Measurements from ENCODE around the gene CFAP99. TPM values are rescaled to one million over a fixed set of nuclear protein-coding genes. Genes with fewer than 3 reads are reported as not detected.
A peak's percentile ranks its signal among the peaks of the same experiment; 100 is the strongest.

Gene CFAP99
- 1 to 10 TPM in 1 of 2 donors, under 1 TPM in 1; 0.20 to 6.4 TPM for total RNA-seq
- polyA plus RNA-seq (ENCODE audit: insufficient read length in 2 of 2), result 1 to 10 TPM; 5.9 TPM
- long read RNA-seq, donor 1, result 0 reads
- long read RNA-seq, donor 2, result 0 reads
- long read RNA-seq, donor 3, result 0 reads
- long read RNA-seq, donor 4, result 0 reads

DNA sequence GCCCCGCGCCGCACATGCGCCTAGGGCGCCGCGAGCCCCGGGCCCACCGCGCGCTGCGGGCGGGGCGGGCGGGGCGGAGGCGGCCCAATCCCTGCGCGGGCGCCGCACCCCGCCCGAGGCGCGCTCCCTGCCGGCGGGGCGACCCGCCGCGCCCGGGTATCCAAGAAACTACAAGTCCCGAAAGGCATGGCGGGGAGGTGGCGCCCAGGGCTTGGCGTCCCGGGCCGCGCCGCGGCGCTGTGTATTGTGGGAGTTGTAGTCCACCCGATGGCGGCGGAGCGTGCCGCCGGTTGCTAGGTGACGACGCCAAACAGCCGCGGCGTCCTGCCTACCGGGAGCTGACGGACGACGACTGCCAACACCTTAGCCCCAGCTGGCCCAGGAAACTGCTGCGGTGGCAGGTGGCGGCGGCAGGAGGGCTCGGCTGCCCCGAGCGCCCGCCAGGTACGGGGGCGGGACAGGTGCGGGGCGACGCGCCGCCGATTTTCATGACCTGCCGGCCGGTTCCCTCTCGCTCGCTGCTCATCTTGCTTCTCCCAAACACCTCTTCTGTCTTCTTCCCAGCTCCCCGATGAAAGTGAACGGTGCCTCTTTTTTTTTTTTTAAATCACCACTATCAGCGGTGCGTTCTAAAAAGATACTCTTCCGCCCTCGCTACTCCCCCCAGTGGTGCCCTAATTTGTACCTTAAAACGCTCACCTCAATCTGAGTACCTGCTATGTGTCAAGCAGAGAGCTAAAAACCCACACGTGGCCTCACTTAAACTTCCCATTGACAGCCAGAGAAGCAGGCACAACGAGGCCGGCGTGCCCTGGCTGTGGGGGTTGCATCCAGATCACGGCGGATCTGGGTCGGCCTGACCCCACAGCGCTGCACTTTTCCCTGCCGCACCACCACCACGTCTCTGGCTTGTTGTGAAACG, at the start of gene CFAP99:
Gene CFAP99, plus strand, starts transcription at position 306 of the 922 bp plus-strand sequence.
- Histone ChIP-seq H3K4me3 (ENCODE audit: low read depth, low read length) (peak within 1 kb of the TSS; percentile 59), H3K9me3 (ENCODE audit: control insufficient read depth, insufficient read depth, low read length) (no peaks in the 10 kb centered on the region), H3K27ac (ENCODE audit: low read depth, low read length) (no peak within 1 kb of the TSS), H3K27me3 (ENCODE audit: control insufficient read depth, insufficient read depth, low read length) (peaks cover 62% of the 10 kb centered on the region), H3K36me3 (ENCODE audit: control insufficient read depth, insufficient read depth, low read length) (no peaks in the 10 kb centered on the region), H3K4me1 (ENCODE audit: control insufficient read depth, insufficient read depth, low read length) (peaks cover 42% of the 10 kb centered on the region)
- peak; percentile 70 to 98 (median 86) for DNase-seq (ENCODE audit: low read depth in 4 of 6, low spot score in 6 of 6)
- WGBS (ENCODE audit: insufficient coverage), result under 1% methylated on average over 88 of the region's 94 CpGs

DNA sequence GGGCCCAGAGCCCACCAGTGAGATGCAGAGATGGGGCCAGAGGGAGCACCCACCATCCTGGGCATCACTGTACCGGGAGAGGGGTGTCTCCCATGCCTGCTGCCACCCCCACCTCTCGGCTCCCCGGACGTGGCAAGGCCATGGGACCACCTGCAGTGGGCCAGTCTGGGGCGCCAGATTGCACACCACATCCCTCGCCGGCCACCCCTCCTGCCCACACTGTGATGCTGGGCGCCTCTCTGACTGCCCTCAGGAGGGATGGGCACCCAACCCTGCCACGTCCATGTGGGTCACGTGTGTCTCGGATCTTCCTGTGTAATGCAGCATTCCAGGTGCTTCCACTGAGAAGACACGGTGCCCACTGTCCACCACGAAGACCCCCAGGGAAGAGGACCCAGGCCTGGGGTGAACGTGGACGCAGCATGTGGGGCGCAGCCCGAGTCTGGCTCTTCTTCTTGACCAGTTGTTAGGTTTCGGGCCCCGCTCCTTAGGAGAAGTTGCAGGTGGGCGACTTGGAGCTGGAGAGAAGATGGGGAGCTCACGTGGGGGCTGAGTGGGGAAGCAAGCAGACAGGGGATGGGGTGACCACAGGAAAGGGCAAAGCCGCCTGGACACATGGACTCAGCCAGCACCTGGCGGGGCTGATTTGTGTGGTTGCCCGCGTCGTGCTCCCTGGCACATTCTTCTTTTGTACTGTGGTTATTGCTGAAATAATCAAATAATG, 48.0 kb upstream of the CFAP99 start:
- Histone ChIP-seq H3K9me3 (ENCODE audit: control insufficient read depth, insufficient read depth, low read length) (peaks cover 3% of the 10 kb centered on the region), H3K4me1 (ENCODE audit: control insufficient read depth, insufficient read depth, low read length) (peaks cover 21% of the 10 kb centered on the region), H3K27me3 (ENCODE audit: control insufficient read depth, insufficient read depth, low read length) (no peaks in the 10 kb centered on the region), H3K27ac (ENCODE audit: low read depth, low read length) (no peak overlapping the region), H3K4me3 (ENCODE audit: low read depth, low read length) (no peak overlapping the region), H3K36me3 (ENCODE audit: control insufficient read depth, insufficient read depth, low read length) (peaks cover 14% of the 10 kb centered on the region)
- DNase-seq (ENCODE audit: low read depth in 4 of 6, low spot score in 6 of 6), result no peak
- 88% methylated on average over 23 of the region's 26 CpGs for WGBS (ENCODE audit: insufficient coverage)

- Histone ChIP-seq H3K36me3 (ENCODE audit: control insufficient read depth, insufficient read depth, low read length) (peaks cover 14% of the 10 kb centered on the region), H3K9me3 (ENCODE audit: control insufficient read depth, insufficient read depth, low read length) (peaks cover 3% of the 10 kb centered on the region), H3K27me3 (ENCODE audit: control insufficient read depth, insufficient read depth, low read length) (no peaks in the 10 kb centered on the region), H3K27ac (ENCODE audit: low read depth, low read length) (no peak overlapping the region), H3K4me3 (ENCODE audit: low read depth, low read length) (no peak overlapping the region), H3K4me1 (ENCODE audit: control insufficient read depth, insufficient read depth, low read length) (peaks cover 9% of the 10 kb centered on the region)
- no peak for DNase-seq (ENCODE audit: low read depth in 4 of 6, low spot score in 6 of 6)
- 70% methylated on average over 25 of the region's 27 CpGs for WGBS (ENCODE audit: insufficient coverage)
Observed at GRCh38 chr4:2371765-2372487, 46.8 kb upstream of the CFAP99 start.

DNA sequence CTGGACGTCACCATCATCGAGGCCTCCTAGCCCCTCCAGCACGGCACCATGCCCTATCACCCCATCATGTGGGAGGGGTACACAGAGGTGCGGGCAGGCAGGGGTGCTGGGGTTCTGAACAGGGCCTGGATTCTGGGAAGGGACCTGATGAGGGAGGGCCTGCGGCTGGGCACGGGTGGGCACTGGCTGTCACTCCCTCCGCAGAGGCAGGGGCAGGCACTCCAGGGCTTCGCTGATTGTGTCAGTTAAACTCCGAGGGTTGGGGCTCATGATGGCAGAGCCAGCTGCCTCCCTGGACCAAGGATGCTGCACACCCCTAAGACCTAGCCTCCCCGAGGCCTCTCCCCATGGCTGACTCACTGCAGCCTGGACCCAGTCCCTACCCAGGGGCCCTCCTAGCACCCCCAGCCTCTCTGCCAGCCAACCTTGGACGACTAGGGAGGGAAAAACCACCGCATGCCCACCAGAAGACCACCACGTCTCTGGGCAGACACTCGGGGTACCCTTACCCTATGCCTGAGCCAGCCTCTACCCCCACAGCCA, 46.2 kb upstream of the CFAP99 start:
- DNase-seq (ENCODE audit: low read depth in 4 of 6, low spot score in 6 of 6), result no peak
- Histone ChIP-seq H3K27me3 (ENCODE audit: control insufficient read depth, insufficient read depth, low read length) (no peaks in the 10 kb centered on the region), H3K9me3 (ENCODE audit: control insufficient read depth, insufficient read depth, low read length) (peaks cover 3% of the 10 kb centered on the region), H3K27ac (ENCODE audit: low read depth, low read length) (no peak overlapping the region), H3K4me3 (ENCODE audit: low read depth, low read length) (no peak overlapping the region), H3K4me1 (ENCODE audit: control insufficient read depth, insufficient read depth, low read length) (peaks cover 3% of the 10 kb centered on the region), H3K36me3 (ENCODE audit: control insufficient read depth, insufficient read depth, low read length) (peaks cover 14% of the 10 kb centered on the region)
- 82% methylated on average over 10 of the region's 14 CpGs for WGBS (ENCODE audit: insufficient coverage)

DNA sequence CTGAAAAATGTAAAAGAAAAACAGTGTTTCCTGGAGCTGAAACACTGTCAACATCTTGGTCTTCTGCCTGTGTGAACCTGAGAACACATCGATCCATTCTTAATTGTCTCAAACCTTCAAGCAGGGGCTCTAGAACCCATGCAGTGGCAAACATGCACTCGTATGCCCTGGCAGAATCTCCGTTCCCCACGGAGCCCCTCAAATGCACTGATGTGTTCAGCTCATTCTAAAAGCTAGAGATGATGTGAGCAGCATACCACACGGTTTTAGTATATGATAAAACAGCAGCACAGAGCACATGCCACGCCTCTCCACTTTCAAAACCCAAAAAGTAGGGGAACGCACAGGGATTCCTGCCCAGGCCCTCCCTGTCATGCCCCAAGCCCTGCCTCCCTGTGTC, 45.2 kb upstream of the CFAP99 start:
- Histone ChIP-seq H3K4me3 (ENCODE audit: low read depth, low read length) (no peak overlapping the region), H3K9me3 (ENCODE audit: control insufficient read depth, insufficient read depth, low read length) (peaks cover 3% of the 10 kb centered on the region), H3K4me1 (ENCODE audit: control insufficient read depth, insufficient read depth, low read length) (no peaks in the 10 kb centered on the region), H3K27me3 (ENCODE audit: control insufficient read depth, insufficient read depth, low read length) (no peaks in the 10 kb centered on the region), H3K36me3 (ENCODE audit: control insufficient read depth, insufficient read depth, low read length) (peaks cover 14% of the 10 kb centered on the region), H3K27ac (ENCODE audit: low read depth, low read length) (no peak overlapping the region)
- DNase-seq (ENCODE audit: low read depth in 4 of 6, low spot score in 6 of 6), result no peak
- WGBS (ENCODE audit: insufficient coverage), result 84% methylated on average over 7 of the region's 7 CpGs

DNA sequence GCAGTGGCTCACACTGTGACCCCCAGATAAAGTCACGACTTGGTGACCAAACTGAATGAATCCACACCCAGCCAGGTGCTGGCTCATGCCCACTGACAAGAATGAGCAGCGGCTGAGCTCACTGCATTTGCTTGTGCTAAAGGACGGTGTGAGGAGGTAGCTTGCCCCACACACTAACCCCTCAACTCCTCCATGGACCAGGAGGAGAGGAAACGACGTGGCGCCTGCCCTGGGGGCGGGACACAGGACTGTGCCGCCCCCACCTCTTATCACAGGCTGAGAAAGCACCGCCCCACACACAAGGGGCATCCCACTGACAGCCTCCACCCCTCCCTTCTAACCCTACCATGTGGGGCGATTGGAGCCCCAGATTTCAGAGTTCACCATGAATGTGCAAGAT, 43.3 kb upstream of the CFAP99 start:
- no peak overlapping the region for H3K4me3 ChIP-seq (ENCODE audit: low read depth, low read length)
- DNase-seq (ENCODE audit: low read depth in 4 of 6, low spot score in 6 of 6), result no peak
- H3K9me3 ChIP-seq (ENCODE audit: control insufficient read depth, insufficient read depth, low read length), result no peaks in the 10 kb centered on the region
- H3K4me1 ChIP-seq (ENCODE audit: control insufficient read depth, insufficient read depth, low read length), result peaks cover 3% of the 10 kb centered on the region
- peaks cover 10% of the 10 kb centered on the region for H3K36me3 ChIP-seq (ENCODE audit: control insufficient read depth, insufficient read depth, low read length)
- H3K27me3 ChIP-seq (ENCODE audit: control insufficient read depth, insufficient read depth, low read length), result no peaks in the 10 kb centered on the region
- WGBS (ENCODE audit: insufficient coverage), result 85% methylated on average over 3 of the region's 10 CpGs
- H3K27ac ChIP-seq (ENCODE audit: low read depth, low read length), result no peak overlapping the region

- H3K36me3 ChIP-seq (ENCODE audit: control insufficient read depth, insufficient read depth, low read length), result peaks cover 4% of the 10 kb centered on the region
- no peaks in the 10 kb centered on the region for H3K27me3 ChIP-seq (ENCODE audit: control insufficient read depth, insufficient read depth, low read length)
- WGBS (ENCODE audit: insufficient coverage), result 91% methylated on average over 10 of the region's 14 CpGs
Observed at GRCh38 chr4:2377241-2377640, 41.5 kb upstream of the CFAP99 start.

GRCh38 chr4:2378401-2378800, 40.4 kb upstream of the CFAP99 start:
- Histone ChIP-seq H3K27me3 (ENCODE audit: control insufficient read depth, insufficient read depth, low read length) (no peaks in the 10 kb centered on the region), H3K4me3 (ENCODE audit: low read depth, low read length) (no peak overlapping the region), H3K9me3 (ENCODE audit: control insufficient read depth, insufficient read depth, low read length) (no peaks in the 10 kb centered on the region), H3K4me1 (ENCODE audit: control insufficient read depth, insufficient read depth, low read length) (peaks cover 3% of the 10 kb centered on the region), H3K36me3 (ENCODE audit: control insufficient read depth, insufficient read depth, low read length) (no peaks in the 10 kb centered on the region), H3K27ac (ENCODE audit: low read depth, low read length) (no peak overlapping the region)
- WGBS (ENCODE audit: insufficient coverage), result 46% methylated on average over 5 of the region's 5 CpGs
- DNase-seq (ENCODE audit: low read depth in 4 of 6, low spot score in 6 of 6), result no peak

More at GRCh38 chr4:2377241-2377640, 41.5 kb upstream of the CFAP99 start:
- Histone ChIP-seq H3K27ac (ENCODE audit: low read depth, low read length) (no peak overlapping the region), H3K4me1 (ENCODE audit: control insufficient read depth, insufficient read depth, low read length) (peaks cover 3% of the 10 kb centered on the region), H3K9me3 (ENCODE audit: control insufficient read depth, insufficient read depth, low read length) (no peaks in the 10 kb centered on the region), H3K4me3 (ENCODE audit: low read depth, low read length) (no peak overlapping the region)
- no peak for DNase-seq (ENCODE audit: low read depth in 4 of 6, low spot score in 6 of 6)

DNA sequence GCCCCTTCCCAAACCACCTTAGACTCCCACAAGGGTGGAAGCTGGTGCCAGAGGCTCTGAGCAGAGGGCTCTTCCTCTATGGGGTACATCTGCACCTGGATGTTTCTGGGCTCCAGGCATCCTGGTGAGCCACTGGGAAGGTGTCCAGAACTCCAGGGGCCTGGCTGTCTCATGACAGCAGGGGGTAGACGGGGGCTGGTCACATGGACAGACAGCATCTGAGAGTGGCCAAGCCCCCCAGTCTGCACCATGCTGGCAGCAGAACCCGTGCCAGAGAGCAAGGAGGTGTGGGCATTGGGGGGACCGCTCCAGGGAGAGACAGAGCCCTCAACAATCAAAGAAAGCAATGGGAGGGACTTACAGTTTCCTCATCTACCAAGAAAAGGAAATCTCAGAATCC, 39.9 kb upstream of the CFAP99 start:
- H3K4me3 ChIP-seq (ENCODE audit: low read depth, low read length), result no peak overlapping the region
- H3K9me3 ChIP-seq (ENCODE audit: control insufficient read depth, insufficient read depth, low read length), result no peaks in the 10 kb centered on the region
- H3K27ac ChIP-seq (ENCODE audit: low read depth, low read length), result no peak overlapping the region
- no peaks in the 10 kb centered on the region for H3K36me3 ChIP-seq (ENCODE audit: control insufficient read depth, insufficient read depth, low read length)
- WGBS (ENCODE audit: insufficient coverage), result 44% methylated on average over 1 of the region's 3 CpGs
- H3K4me1 ChIP-seq (ENCODE audit: control insufficient read depth, insufficient read depth, low read length), result peaks cover 3% of the 10 kb centered on the region
- no peaks in the 10 kb centered on the region for H3K27me3 ChIP-seq (ENCODE audit: control insufficient read depth, insufficient read depth, low read length)
- DNase-seq (ENCODE audit: low read depth in 4 of 6, low spot score in 6 of 6), result no peak

All from spinal cord (tissue), 10 donors.